GM12864 (cell line): ENCODE results near the gene PNMA1.

Experiments used
- DNase-seq: peaks from one replicate; pipeline ENCODE4 v3.0.0-alpha.2; 2011; ENCODE audit warnings: low read depth
- H3K4me3 ChIP-seq: 2 replicates; pipeline ENCODE4 v1.5.1; 2011; ENCODE audit warnings: mild to moderate bottlenecking, low read depth, low read length, control low read depth
- TF ChIP-seq, protein P1 (sequence below): IDR thresholded peaks from 2 replicates; pipeline ENCODE4 v1.5.1; 2011; ENCODE audit warnings: low read depth, mild to moderate bottlenecking, moderate library complexity, low read length, control low read depth, inconsistent platforms; ENCODE audit errors: missing control alignments

The PNMA1 gene

DNA sequence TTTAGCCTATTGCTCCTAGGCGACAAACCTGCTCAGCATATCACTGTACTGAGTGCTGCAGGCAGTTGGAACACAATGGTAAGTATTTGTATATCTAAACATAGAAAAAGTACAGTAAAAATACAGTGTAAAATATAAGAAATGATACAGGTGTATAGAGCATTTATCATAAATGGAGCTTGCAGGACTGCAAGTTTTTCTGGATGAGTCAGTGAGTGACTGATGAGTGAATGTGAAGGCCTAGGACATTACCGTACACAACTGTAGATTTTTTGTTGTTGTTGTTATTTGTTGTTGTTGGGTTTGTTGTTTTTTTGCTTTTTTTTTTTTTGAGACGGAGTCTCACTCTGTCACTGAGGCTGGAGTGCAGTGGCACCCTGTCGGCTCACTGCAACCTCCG is 33.4 kb downstream of the PNMA1 start:
- no peak for DNase-seq
- H3K4me3 ChIP-seq, result no peak overlapping the region
- TF ChIP-seq, protein P1, sequence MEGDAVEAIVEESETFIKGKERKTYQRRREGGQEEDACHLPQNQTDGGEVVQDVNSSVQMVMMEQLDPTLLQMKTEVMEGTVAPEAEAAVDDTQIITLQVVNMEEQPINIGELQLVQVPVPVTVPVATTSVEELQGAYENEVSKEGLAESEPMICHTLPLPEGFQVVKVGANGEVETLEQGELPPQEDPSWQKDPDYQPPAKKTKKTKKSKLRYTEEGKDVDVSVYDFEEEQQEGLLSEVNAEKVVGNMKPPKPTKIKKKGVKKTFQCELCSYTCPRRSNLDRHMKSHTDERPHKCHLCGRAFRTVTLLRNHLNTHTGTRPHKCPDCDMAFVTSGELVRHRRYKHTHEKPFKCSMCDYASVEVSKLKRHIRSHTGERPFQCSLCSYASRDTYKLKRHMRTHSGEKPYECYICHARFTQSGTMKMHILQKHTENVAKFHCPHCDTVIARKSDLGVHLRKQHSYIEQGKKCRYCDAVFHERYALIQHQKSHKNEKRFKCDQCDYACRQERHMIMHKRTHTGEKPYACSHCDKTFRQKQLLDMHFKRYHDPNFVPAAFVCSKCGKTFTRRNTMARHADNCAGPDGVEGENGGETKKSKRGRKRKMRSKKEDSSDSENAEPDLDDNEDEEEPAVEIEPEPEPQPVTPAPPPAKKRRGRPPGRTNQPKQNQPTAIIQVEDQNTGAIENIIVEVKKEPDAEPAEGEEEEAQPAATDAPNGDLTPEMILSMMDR, result no peak

GRCh38 chr14:73678698-73679097 is 35.5 kb downstream of the PNMA1 start:
- TF ChIP-seq, protein P1, result no peak
- no peak for DNase-seq
- no peak overlapping the region for H3K4me3 ChIP-seq

DNA sequence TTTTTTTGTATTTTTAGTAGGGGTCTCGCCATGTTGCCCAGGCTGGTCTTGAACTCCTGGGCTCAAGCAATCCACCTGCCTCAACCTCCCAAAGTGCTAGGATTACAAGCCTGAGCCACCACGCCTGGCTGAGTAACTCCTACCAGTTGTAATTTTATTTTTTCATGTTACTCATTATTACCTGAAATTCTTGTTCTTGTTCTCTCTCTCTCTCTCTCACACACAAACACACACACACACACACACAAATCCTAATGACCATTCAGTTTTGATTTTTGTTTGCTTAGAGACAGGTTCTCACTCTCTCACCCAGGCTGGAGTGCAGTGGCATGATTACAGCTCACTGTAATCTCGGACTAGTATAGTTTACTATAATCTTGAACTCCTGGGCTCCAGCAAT is 39.2 kb downstream of the PNMA1 start:
- DNase-seq, result no peak
- TF ChIP-seq, protein P1, result no peak

GRCh38 chr14:73667854-73668253 is 46.3 kb downstream of the PNMA1 start:
- no peak overlapping the region for H3K4me3 ChIP-seq
- no peak for DNase-seq
- TF ChIP-seq, protein P1, result no peak

More for the DNA sequence above, 39.2 kb downstream of the PNMA1 start:
- no peak overlapping the region for H3K4me3 ChIP-seq

- TF ChIP-seq, protein P1, result no peak
- DNase-seq, result no peak
- H3K4me3 ChIP-seq, result no peak overlapping the region
Observed at GRCh38 chr14:73666583-73666982, 47.6 kb downstream of the PNMA1 start.

DNA sequence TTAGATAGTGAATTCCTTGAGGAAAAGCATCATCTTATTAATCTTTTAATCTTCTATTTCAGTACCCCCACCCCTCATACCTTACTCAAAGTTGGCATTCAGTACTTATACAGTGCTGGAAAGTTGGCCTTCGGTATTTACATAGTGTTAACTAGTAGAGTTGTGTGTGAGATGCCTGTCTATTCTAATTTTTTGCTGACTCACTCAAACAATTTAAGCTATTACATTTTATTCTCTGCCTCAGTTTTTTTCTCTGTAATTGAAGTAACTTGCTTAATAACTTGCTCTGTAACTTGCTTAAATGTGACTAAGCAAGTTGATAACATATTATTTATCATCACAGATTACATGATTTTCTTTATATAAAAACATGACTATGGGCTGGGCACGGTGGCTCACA is 49.1 kb downstream of the PNMA1 start:
- H3K4me3 ChIP-seq, result no peak overlapping the region
- TF ChIP-seq, protein P1, result no peak
- DNase-seq, result no peak

DNA sequence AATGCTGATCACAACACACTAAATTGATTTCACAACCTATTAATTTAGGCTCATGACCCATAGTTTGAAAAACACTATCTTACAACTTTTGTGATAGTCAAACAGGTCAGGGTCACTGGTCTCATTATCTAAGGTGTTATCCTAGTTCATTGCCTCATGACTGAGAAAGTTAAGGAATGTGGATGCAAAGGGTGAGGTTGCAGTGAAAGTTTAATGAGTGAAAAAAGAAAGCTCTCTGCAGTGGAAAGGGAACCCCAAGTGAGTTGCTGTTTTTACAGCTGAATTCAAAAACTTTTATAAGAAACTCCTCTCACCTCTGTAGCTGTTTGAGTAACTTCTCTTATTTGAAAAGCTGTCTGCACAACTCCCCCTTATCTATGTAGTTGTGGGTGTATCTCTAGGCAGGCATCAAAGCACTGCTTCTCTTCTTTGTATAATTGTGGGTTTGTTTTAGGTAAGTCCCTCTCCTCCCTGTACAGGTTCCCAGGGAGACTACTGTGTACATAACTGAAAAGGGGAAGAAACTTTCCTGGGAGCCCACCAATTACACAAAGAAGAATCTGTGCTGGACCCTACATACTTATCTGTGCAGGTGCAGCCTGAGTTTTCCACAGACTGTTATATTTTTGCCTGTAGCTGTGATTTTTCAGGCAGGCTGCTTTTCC is 50.5 kb downstream of the PNMA1 start:
- no peak for DNase-seq
- no peak overlapping the region for H3K4me3 ChIP-seq
- TF ChIP-seq, protein P1, result no peak
